Activated CD4-positive, alpha-beta T cell treated with anti-CD3 and anti-CD28 coated beads, Interleukin-2, amount 10 ng/mL, durations not matched to agents 7 days and 5 days (primary cell): ENCODE data around the gene GNLY. TPM values are rescaled to one million over a fixed set of nuclear protein-coding genes. Genes with fewer than 3 reads are reported as not detected.

Experiments used
- CTCF ChIA-PET: fragments of 350-600 bp; sonication (Branson Sonifier 250); formaldehyde crosslinking; loops from one replicate; lab custom pipeline; 2021; ENCODE audit warnings: antibody characterized with exemption; lab: Charles Lee
- POLR2A ChIA-PET: fragments of 350-600 bp; sonication (Branson Sonifier 250); formaldehyde crosslinking; loops from one replicate; lab custom pipeline; 2021; ENCODE audit warnings: antibody characterized with exemption; lab: Charles Lee
- DNase-seq: peaks from one replicate; pipeline ENCODE4 v3.0.0-alpha.2; 2020
- H3K27ac Mint-ChIP-seq: one replicate; pipeline ENCODE4 v1.8.0; 2021; ENCODE audit warnings: mild to moderate bottlenecking, moderate library complexity, mixed read lengths
- H3K27me3 Mint-ChIP-seq: one replicate; pipeline ENCODE4 v1.8.0; 2021; ENCODE audit warnings: mixed read lengths
- H3K36me3 Mint-ChIP-seq: one replicate; pipeline ENCODE4 v1.8.0; 2021; ENCODE audit warnings: low read depth, mixed read lengths
- H3K4me1 Mint-ChIP-seq: one replicate; pipeline ENCODE4 v1.8.0; 2021; ENCODE audit warnings: mixed read lengths
- H3K4me3 Mint-ChIP-seq: one replicate; pipeline ENCODE4 v1.8.0; 2021; ENCODE audit warnings: mild to moderate bottlenecking, moderate library complexity, mixed read lengths
- H3K9me3 Mint-ChIP-seq: one replicate; pipeline ENCODE4 v1.8.0; 2021; ENCODE audit warnings: mixed read lengths
- total RNA-seq, 2 experiments: library from RNA; stranded (reverse); gene quantifications; one replicate each; pipeline ENCODE4 v1.2.3, GENCODE V29; 2021

GNLY gene
- total RNA-seq, 2 experiments from 2014 or later: 72.9 to 75.5 TPM

GRCh38 chr2:85695691-85696668 lies 1.8 kb downstream of the GNLY start:
- Mint-ChIP-seq H3K27me3 (no peaks in the 10 kb centered on the region), H3K4me3 (peak overlapping the region; percentile 7), H3K9me3 (no peaks in the 10 kb centered on the region), H3K27ac (no peak overlapping the region), H3K36me3 (no peaks in the 10 kb centered on the region), H3K4me1 (peaks cover 11% of the 10 kb centered on the region)
- ChIA-PET CTCF (interaction anchor here (0.7 to 3.7 kb wide), 8 partner anchors 8 to 396 kb away, joined by 3 to 30 read pairs (median 5); no protein-coding TSS in a partner anchor), POLR2A (no interaction called here)
- no peak for DNase-seq

- Mint-ChIP-seq H3K27me3 (peaks cover 4% of the 10 kb centered on the region), H3K27ac (no peak overlapping the region), H3K4me3 (no peak overlapping the region), H3K36me3 (no peaks in the 10 kb centered on the region), H3K4me1 (peaks cover 16% of the 10 kb centered on the region), H3K9me3 (no peaks in the 10 kb centered on the region)
- POLR2A ChIA-PET: no interaction called here
- DNase-seq: no peak
- CTCF ChIA-PET: interaction anchor here (0.7 to 3.7 kb wide), 7 partner anchors 7 to 59 kb away, joined by 3 to 30 read pairs (median 5); no protein-coding TSS in a partner anchor
Measured at GRCh38 chr2:85697096-85697495, 2.9 kb downstream of the GNLY start.

- Mint-ChIP-seq H3K27ac (no peak overlapping the region), H3K27me3 (peaks cover 7% of the 10 kb centered on the region), H3K36me3 (no peaks in the 10 kb centered on the region), H3K9me3 (no peaks in the 10 kb centered on the region), H3K4me3 (no peak overlapping the region), H3K4me1 (peaks cover 22% of the 10 kb centered on the region)
- POLR2A ChIA-PET: no interaction called here
- CTCF ChIA-PET: interaction anchor here (1.0 to 3.7 kb wide), 5 partner anchors 10 to 23 kb away, joined by 3 to 30 read pairs (median 5); no protein-coding TSS in a partner anchor
- DNase-seq: no peak
Measured at GRCh38 chr2:85697716-85698115, 3.6 kb downstream of the GNLY start.

GRCh38 chr2:85698184-85698879 lies 4.2 kb downstream of the GNLY start:
- ChIA-PET CTCF (interaction anchor here (0.7 to 3.7 kb wide), 5 partner anchors 9 to 23 kb away, joined by 3 to 30 read pairs (median 3); no protein-coding TSS in a partner anchor), POLR2A (no interaction called here)
- no peak for DNase-seq
- Mint-ChIP-seq H3K27me3 (peaks cover 9% of the 10 kb centered on the region), H3K9me3 (no peaks in the 10 kb centered on the region), H3K4me1 (peaks cover 28% of the 10 kb centered on the region), H3K36me3 (no peaks in the 10 kb centered on the region), H3K27ac (peak overlapping the region; percentile 9), H3K4me3 (no peak overlapping the region)

- H3K36me3 Mint-ChIP-seq: peaks cover under 1% of the 10 kb centered on the region
- H3K4me1 Mint-ChIP-seq: peaks cover 26% of the 10 kb centered on the region
- ChIA-PET CTCF (interaction anchor here (0.6 to 3.7 kb wide), 4 partner anchors 8 to 27 kb away, joined by 3 to 30 read pairs (median 5); no protein-coding TSS in a partner anchor), POLR2A (no interaction called here)
- DNase-seq: no peak
- H3K9me3 Mint-ChIP-seq: no peaks in the 10 kb centered on the region
- peaks cover 12% of the 10 kb centered on the region for H3K27me3 Mint-ChIP-seq
- no peak overlapping the region for H3K27ac Mint-ChIP-seq
- H3K4me3 Mint-ChIP-seq: no peak overlapping the region
Measured at GRCh38 chr2:85698880-85699254, 4.7 kb downstream of the GNLY start.

GRCh38 chr2:85699325-85699724 lies 5.2 kb downstream of the GNLY start:
- H3K36me3 Mint-ChIP-seq: peaks cover 2% of the 10 kb centered on the region
- POLR2A ChIA-PET: no interaction called here
- no peak overlapping the region for H3K27ac Mint-ChIP-seq
- CTCF ChIA-PET: interaction anchor here (0.6 to 3.7 kb wide), 4 partner anchors 8 to 62 kb away, joined by 3 to 30 read pairs (median 5); no protein-coding TSS in a partner anchor
- no peak for DNase-seq
- no peak overlapping the region for H3K4me3 Mint-ChIP-seq
- peaks cover 14% of the 10 kb centered on the region for H3K27me3 Mint-ChIP-seq
- H3K4me1 Mint-ChIP-seq: peaks cover 29% of the 10 kb centered on the region
- no peaks in the 10 kb centered on the region for H3K9me3 Mint-ChIP-seq

GRCh38 chr2:85702172-85702571 lies 8.0 kb downstream of the GNLY start:
- CTCF ChIA-PET: interaction anchor here (1.0 kb wide), 1 partner anchor 65 kb away, joined by 3 read pairs; no protein-coding TSS in a partner anchor
- H3K4me1 Mint-ChIP-seq: peaks cover 54% of the 10 kb centered on the region
- H3K4me3 Mint-ChIP-seq: no peak overlapping the region
- H3K36me3 Mint-ChIP-seq: peaks cover 2% of the 10 kb centered on the region
- peaks cover 17% of the 10 kb centered on the region for H3K27me3 Mint-ChIP-seq
- no peak overlapping the region for H3K27ac Mint-ChIP-seq
- POLR2A ChIA-PET: no interaction called here
- no peak for DNase-seq
- no peaks in the 10 kb centered on the region for H3K9me3 Mint-ChIP-seq

GRCh38 chr2:85702800-85703199 lies 8.6 kb downstream of the GNLY start:
- H3K4me3 Mint-ChIP-seq: no peak overlapping the region
- peak overlapping the region; percentile 52 for H3K27ac Mint-ChIP-seq
- peaks cover 56% of the 10 kb centered on the region for H3K4me1 Mint-ChIP-seq
- ChIA-PET CTCF (interaction anchor here (1.0 to 6.0 kb wide), 2 partner anchors 23 to 66 kb away, joined by 3 to 39 read pairs; no protein-coding TSS in a partner anchor), POLR2A (no interaction called here)
- H3K36me3 Mint-ChIP-seq: peaks cover 2% of the 10 kb centered on the region
- no peak for DNase-seq
- H3K27me3 Mint-ChIP-seq: peaks cover 17% of the 10 kb centered on the region
- no peaks in the 10 kb centered on the region for H3K9me3 Mint-ChIP-seq

GRCh38 chr2:85703329-85703728 lies 9.2 kb downstream of the GNLY start:
- CTCF ChIA-PET: interaction anchor here (1.0 to 6.0 kb wide), 3 partner anchors 8 to 66 kb away, joined by 3 to 39 read pairs (median 5); no protein-coding TSS in a partner anchor
- DNase-seq: no peak
- Mint-ChIP-seq H3K27ac (no peak overlapping the region), H3K27me3 (peaks cover 20% of the 10 kb centered on the region), H3K36me3 (peaks cover 2% of the 10 kb centered on the region), H3K4me3 (no peak overlapping the region), H3K9me3 (no peaks in the 10 kb centered on the region), H3K4me1 (peaks cover 53% of the 10 kb centered on the region)
- POLR2A ChIA-PET: no interaction called here

- Mint-ChIP-seq H3K27me3 (peaks cover 23% of the 10 kb centered on the region), H3K4me3 (no peak overlapping the region), H3K9me3 (no peaks in the 10 kb centered on the region), H3K4me1 (peaks cover 50% of the 10 kb centered on the region), H3K27ac (peak overlapping the region; percentile 14), H3K36me3 (peaks cover 2% of the 10 kb centered on the region)
- ChIA-PET CTCF (interaction anchor here (0.7 to 6.0 kb wide), 5 partner anchors 8 to 415 kb away, joined by 3 to 39 read pairs (median 5); no protein-coding TSS in a partner anchor), POLR2A (no interaction called here)
- no peak for DNase-seq
Measured at GRCh38 chr2:85704038-85704437, 9.9 kb downstream of the GNLY start.

GRCh38 chr2:85704800-85705679 lies 10.9 kb downstream of the GNLY start:
- DNase-seq: peak; percentile 34
- Mint-ChIP-seq H3K36me3 (peaks cover 2% of the 10 kb centered on the region), H3K27me3 (peaks cover 27% of the 10 kb centered on the region), H3K4me3 (no peak overlapping the region), H3K27ac (peak overlapping the region; percentile 71), H3K9me3 (no peaks in the 10 kb centered on the region), H3K4me1 (peaks cover 56% of the 10 kb centered on the region)
- ChIA-PET POLR2A (interaction anchor here (0.5 kb wide), 1 partner anchor 211 kb away, joined by 3 read pairs; no protein-coding TSS in a partner anchor), CTCF (interaction anchor here (0.6 to 6.0 kb wide), 12 partner anchors 9 to 130 kb away, joined by 3 to 39 read pairs (median 4); partner anchors contain the start of gene C2orf68)
